ENCODE measurements around the gene CBS.
"Not testable (repeated sequence)": the region's sequence is repeated elsewhere in the genome, so short reads cannot be mapped to it uniquely, and the experiment has no call there.

The CBS gene

DNA sequence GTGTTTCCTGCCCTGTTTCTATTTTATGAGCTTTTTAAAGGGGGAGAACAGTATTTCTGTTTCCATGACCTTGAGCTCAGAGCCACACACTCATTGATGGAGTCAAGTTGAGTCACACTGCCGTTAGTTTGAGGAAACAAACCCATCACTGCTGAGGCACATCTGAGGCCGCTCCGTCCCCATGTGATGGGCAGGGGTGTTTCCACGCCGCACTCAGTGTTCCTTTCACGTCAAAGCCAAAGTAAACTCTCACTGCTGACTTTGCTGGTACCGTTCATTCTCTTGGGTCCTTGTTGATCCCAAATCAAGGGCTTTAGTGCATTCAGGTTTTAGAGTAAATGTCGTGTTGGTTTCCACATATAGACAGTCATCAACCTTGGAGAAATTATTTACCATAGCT lies 52.5 kb downstream of the CBS start:
- DNase-seq: no peak

DNA sequence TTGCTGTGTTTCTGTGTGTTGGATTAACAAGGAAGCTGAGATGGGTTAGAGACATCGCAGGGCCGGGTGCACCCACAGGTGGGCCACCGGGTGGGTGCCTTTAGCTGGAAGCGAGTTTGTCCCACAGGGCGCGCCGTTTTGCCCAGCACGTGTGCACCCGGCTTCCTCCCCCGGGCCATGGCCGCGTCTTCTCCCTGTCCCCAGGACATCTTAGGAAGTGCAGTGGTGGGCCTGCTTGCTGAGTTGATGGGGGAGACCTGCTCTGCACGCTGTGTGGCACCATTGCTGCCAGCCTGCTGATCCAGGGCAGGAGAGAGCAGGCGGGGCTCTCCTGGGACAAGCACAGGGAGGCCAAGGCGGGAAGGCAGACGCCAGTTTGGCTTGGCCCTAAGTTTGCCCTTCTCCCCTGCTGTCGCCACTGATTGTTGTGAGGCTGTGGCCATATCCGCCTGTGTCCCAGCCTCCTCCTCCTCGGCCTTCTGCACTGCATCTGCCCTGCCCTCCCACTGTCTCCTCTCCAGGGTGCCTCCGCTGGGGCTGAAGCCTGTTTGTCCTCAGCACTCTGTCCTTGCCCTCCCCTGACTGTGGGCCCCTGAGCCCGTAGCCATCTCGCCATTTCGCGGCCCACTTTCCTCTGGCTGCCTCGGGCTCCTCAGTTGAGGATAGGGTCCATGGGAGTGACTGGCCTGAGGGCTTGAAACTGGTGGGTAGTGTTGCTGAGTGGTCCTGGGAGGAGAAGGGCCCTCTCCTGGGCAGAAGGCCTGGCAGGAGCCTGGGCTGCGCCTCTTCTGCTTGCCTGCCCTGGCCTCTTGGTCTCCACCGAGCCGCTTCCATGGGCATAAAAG lies 53.7 kb downstream of the CBS start:
- no peak for DNase-seq

DNA sequence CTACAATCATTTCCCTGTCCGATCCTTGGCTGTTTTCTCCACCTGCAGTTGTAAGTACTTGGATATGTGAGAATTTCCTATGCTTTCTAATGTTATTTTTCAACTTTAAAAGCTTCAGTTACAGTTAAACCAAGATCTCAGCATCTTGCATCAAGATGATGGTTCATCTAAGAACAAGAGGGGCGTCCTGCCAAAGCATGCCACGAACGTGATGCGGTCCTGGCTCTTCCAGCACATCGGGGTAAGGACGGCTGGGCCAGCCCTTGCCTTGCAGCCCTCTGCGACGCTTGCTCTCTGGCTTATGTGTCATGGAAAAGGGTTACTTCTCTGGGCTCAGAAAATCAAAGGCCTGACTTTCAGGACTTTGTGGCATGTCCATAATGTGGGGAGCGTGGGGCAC lies 54.4 kb downstream of the CBS start:
- DNase-seq: no peak

DNA sequence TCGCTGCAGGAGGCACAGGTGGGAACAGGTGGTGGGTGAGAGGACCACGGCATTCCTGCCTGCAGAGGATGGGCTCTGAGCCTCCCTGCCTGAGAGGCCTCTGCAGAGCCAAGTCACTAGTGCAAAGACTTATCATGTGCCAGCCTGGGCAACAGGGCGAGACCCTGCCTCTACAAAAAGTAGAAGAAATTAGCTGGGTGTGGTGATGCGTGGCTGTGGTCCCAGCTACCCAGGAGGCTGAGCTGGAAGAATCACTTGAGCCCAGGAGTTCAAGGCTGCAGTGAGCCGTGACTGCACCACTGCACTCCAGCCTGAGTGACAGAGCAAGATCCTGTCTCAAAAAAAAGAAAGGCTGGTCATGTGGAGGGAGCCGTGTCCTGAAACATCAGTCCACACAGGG lies 54.9 kb downstream of the CBS start:
- DNase-seq: no peak

DNA sequence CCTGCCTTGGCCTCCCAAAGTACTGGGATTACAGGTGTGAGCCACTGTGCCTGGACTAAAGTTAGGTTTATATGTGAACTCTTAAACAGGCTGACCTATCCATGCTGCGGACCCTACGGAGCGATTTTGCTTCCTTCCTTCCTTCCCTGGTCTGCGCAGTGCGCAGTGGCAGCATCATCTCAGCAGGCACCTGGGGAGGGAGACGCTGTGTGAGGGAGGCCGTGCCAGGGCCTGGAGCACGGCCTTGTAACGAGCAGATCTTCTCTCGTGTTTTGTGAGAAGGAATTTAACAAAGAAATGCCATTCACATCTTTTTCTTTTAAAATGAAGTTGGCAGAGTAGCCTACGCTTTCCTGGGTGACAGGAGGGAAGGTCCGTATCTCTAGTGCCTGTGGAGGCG lies 55.5 kb downstream of the CBS start:
- DNase-seq: no peak

DNA sequence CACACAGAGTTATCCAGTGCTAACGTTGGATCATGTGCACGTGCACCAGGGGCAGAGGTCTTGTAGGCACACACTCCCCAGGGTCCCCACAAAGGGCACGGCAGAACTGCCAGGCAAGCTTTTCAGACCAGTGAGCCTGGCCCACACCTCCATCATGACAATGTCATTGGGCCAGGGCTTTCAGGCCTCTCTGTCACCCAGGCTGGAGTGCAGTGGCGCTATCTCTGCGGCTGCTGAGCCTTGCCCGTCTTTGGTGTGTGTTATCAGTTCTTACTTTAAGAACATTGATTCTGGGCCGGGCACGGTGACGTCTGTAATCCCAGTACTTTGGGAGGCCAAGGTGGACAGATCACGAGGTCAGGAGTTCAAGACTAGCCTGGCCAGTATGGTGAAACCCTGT lies 57.1 kb downstream of the CBS start:
- DNase-seq: no peak

DNA sequence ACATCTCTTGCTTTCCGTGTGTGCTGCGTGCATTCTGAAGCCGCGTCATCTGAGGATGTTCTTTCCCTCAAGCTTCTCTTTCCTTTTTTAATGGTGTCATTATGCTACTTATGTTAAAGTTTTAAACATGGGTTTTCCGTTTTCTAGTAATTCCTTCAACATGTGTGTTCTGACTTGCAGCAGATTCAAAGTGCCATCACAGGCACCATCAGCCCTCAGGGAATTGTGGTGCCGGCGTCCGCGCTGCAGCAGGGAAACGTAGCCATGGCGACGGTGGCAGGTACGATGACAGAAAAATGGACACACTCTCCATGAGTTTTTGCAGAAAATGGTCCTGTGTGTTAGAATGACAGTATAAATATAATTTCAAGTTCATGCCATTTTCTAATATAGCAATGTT lies 58.9 kb downstream of the CBS start:
- no peak for DNase-seq

DNA sequence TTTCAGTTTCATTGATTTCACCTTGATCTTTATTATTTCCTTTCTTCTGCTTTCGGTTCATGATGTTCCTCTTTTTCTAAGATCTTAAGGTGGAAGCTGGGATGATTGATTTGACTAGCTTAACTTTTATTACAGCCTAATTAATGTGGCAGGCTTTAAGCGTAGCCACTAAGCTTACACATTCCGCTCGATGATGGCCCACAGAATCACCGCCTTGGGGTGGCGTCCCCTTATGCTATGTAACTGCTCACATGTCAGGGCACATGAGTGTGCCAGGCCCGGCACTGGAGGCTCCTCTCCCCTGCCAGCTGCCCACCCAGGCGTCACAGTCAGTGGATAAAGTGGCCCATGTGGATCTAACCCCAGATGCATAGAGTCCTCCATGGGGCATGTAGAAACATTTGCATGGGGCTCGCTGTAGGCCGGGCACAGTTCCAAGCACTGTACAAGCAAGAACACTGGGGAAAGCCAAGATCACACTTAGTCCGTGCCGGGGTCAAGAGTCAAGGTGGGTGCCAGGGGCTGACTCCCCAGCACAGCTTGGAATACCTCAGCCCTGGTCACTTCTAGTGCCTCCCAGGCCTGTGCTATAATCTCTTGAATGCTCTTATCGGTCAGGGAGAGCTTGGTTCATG lies 59.6 kb downstream of the CBS start:
- DNase-seq: no peak

DNA sequence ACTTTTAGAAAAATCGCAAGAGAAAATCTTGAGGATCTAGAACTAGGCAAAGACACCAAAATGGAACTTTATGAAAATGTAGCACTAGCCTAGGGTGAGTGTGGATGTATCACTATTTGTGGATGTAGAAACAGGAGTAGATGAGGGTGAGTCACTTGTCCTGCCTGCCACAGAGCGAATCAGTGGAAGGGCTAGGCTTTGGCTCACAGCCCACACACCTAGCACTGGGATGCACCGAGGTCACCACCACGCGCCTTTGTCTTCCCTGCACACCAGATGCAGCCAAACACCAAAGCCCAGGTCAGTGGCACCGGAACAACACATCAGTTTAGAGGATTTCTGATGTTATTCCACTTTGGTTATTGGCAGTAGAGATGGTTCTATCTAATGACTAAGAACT lies 63.0 kb downstream of the CBS start:
- peak; percentile 21 for DNase-seq

DNA sequence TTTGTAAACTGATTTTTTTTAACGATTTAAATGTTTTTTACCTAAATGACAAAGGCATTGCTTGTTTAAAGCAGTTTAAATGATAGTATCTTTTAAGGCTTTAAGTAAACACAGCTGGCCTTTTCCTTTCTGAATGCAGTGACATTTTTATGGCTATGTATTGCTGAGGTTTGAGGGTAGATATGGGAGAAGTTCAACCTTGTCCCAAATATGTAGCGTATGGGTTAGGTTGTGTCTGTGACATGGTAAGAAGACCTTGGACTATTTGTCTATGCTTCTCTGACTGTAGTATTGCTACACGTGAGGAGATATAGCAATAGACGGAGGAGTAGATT lies 68.8 kb downstream of the CBS start:
- no peak for DNase-seq

DNA sequence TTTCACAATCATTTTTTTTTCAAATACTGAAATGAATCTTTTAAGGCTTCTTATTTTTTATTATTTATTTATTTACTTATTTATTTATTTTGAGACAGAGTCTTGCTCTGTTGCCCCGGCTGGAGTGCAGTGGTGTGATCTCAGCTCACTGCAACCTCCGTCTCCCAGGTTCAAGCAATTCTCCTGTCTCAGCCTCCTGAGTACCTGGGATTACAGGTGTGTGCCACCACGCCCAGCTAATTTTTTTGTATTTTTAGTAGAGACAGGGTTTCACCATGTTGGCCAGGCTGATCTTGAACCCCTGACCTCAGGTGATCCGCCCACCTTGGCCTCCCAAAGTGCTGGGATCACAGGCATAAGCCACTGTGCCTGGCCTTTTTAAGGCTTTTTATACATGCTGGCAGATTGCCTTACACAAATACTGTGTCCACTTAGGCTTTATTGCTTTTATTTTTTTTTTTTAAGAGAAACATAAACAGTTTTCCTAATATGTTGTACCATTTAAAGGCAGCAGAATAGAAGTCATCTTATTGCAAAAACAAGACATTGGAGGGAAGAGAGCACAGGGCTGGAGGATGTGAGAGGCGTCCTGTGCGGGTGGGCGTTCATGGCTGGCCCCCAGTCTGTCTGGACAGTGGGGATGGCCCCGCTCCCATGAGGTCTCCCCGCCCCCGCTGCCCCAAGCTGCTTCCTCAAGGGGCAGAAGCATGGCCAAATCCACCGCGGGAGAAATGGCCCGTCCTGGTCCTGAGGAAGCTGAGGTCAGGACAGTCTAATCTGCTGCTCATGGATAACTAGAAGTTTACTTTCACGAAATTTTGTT lies 69.4 kb downstream of the CBS start:
- DNase-seq: not testable (repeated sequence)

DNA sequence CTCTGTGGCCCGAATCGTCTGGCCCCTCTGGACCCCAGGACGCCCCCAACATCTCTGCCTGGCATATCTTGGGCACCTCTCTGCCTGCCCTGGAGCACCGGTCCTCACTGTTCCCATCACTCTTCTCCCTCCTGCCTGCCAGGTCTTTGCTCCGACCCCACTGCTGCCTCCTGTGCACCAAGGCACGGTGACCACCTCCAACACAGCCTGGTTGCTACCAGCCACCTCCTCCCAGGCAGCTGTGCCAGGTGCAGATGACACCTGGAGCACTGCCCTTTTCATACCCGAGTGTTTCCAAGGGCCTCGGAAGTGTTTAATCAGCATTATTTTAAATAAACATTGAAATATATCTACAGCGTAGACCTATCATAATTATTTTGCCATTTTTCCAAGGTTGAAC lies 70.0 kb downstream of the CBS start:
- DNase-seq: no peak

DNA sequence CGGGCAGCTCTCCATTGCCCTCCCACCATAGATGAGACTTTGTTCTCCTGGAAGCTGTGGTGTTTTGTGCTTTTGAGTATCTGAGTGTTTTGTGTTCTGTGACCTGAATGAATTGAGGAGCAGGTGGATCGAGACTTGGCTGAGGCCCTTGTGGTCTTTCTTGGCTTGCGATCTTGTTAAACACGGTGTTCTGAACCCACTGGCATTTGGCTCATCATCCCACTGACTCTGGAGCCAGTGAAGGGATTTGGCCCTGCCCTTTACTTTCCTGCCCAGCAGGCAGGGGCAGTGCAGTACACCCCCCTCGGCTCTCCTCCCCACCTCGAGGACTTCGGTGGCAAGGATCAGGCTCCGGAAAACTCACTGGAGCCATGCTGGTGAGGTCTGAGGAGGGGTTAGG lies 70.7 kb downstream of the CBS start:
- no peak for DNase-seq

All from NCI-H226 (cell line).